Hepatocyte (in vitro differentiated cells): ENCODE results near the gene TRIM14. TPM values are rescaled to one million over a fixed set of nuclear protein-coding genes. Genes with fewer than 3 reads are reported as not detected.

ENCODE experiments used
- DNase-seq: peaks from one replicate; pipeline ENCODE4 v3.0.0-alpha.2; 2016; ENCODE audit warnings: low spot score
- H2AFZ ChIP-seq: fragments of 200-600 bp; sonication (generic); 2 replicates; pipeline ENCODE4 v1.6.0; 2016; ENCODE audit warnings: antibody characterized with exemption, mild to moderate bottlenecking
- H3K27ac ChIP-seq: fragments of 200-600 bp; sonication (generic); 2 replicates; pipeline ENCODE4 v1.5.1; 2016; ENCODE audit warnings: mild to moderate bottlenecking
- H3K27me3 ChIP-seq: fragments of 200-600 bp; sonication (generic); 2 replicates; pipeline ENCODE4 v1.6.1; 2016
- H3K36me3 ChIP-seq: fragments of 200-600 bp; sonication (generic); replicated peaks from 2 replicates; pipeline ENCODE4 v1.5.1; 2016; ENCODE audit warnings: low read depth; ENCODE audit not compliant: insufficient read depth
- H3K4me1 ChIP-seq: fragments of 200-600 bp; sonication (generic); 2 replicates; pipeline ENCODE4 v1.5.1; 2016; ENCODE audit warnings: mild to moderate bottlenecking, moderate library complexity; ENCODE audit not compliant: insufficient read depth
- H3K4me2 ChIP-seq: fragments of 200-600 bp; sonication (generic); 2 replicates; pipeline ENCODE4 v1.6.0; 2016
- H3K4me3 ChIP-seq: fragments of 200-600 bp; sonication (generic); 2 replicates; pipeline ENCODE4 v1.5.1; 2016; ENCODE audit warnings: mild to moderate bottlenecking
- H3K79me2 ChIP-seq: fragments of 200-600 bp; sonication (generic); 2 replicates; pipeline ENCODE4 v1.6.0; 2017; ENCODE audit warnings: mild to moderate bottlenecking
- H3K9me2 ChIP-seq: fragments of 200-600 bp; sonication (generic); replicated peaks from 2 replicates; pipeline ENCODE4 v1.6.0; 2017; ENCODE audit warnings: mild to moderate bottlenecking; ENCODE audit not compliant: insufficient read depth
- H3K9me3 ChIP-seq: fragments of 200-600 bp; sonication (generic); 2 replicates; pipeline ENCODE4 v1.5.1; 2016; ENCODE audit warnings: low read depth, mild to moderate bottlenecking
- H4K20me1 ChIP-seq: fragments of 200-600 bp; sonication (generic); 2 replicates; pipeline ENCODE4 v1.6.0; 2016; ENCODE audit warnings: mild to moderate bottlenecking; ENCODE audit not compliant: insufficient read depth, poor library complexity, severe bottlenecking
- EZH2 ChIP-seq: fragments of 200-600 bp; sonication (generic); IDR thresholded peaks from 2 replicates; pipeline ENCODE4 v1.6.1; 2016; ENCODE audit warnings: antibody characterized with exemption, mild to moderate bottlenecking, borderline replicate concordance
- EZH2phosphoT487 ChIP-seq: fragments of 200-600 bp; sonication (generic); IDR thresholded peaks from one replicate; pipeline ENCODE4 v1.6.1; 2018; ENCODE audit warnings: antibody characterized with exemption, mild to moderate bottlenecking, low read depth, moderate library complexity; ENCODE audit not compliant: unreplicated experiment, severe bottlenecking
- WGBS: methylation state at CpG from one replicate; pipeline ENCODE4 v1.1.6; 2016; ENCODE audit warnings: low lambda C conversion rate; ENCODE audit errors: missing lambda C conversion rate; 5-methylcytosine and 5-hydroxymethylcytosine counted together
- polyA plus RNA-seq: library from polyadenylated mRNA; unstranded; fragments of >200 nt; fragmentation: Nextera tagmentation; extraction: Ambion mirVana; gene quantifications from 2 replicates; pipeline ENCODE4 v1.2.1, GENCODE V29; 2016
- total RNA-seq: library from RNA; depleted of rRNA; stranded (reverse); fragments of >200 nt; gene quantifications from 2 replicates; pipeline ENCODE4 v1.2.3, GENCODE V29; 2014
- TF ChIP-seq, protein P1 (sequence below): fragments of 200-600 bp; sonication (generic); IDR thresholded peaks from 2 replicates; pipeline ENCODE4 v1.5.1; 2016; ENCODE audit warnings: antibody characterized with exemption, mild to moderate bottlenecking; ENCODE audit not compliant: poor library complexity

TRIM14 gene
- total and polyA plus RNA-seq, 2 experiments from 2014 or later = 8.1 to 10.0 TPM

DNA sequence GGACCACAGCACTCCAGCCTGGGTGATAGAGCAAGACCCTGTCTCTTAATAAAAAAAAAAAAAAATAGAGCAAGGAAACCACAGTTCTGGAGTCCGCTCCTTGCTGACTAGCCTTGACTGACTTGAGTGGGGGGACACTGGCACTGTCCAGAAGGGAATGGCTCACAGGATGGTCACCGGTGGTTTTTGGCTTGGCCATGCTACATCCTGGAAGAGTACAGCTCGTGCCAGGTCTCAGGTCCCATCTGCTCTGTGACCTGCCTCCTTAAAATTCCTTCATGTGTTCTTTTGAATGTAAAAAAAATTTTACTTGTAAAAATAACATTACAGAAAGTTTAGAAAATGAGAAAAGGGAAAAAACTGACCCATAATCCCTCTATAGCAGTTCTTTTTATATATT, 56.9 kb downstream of the TRIM14 start:
- no peak for DNase-seq
- TF ChIP-seq, protein P1, sequence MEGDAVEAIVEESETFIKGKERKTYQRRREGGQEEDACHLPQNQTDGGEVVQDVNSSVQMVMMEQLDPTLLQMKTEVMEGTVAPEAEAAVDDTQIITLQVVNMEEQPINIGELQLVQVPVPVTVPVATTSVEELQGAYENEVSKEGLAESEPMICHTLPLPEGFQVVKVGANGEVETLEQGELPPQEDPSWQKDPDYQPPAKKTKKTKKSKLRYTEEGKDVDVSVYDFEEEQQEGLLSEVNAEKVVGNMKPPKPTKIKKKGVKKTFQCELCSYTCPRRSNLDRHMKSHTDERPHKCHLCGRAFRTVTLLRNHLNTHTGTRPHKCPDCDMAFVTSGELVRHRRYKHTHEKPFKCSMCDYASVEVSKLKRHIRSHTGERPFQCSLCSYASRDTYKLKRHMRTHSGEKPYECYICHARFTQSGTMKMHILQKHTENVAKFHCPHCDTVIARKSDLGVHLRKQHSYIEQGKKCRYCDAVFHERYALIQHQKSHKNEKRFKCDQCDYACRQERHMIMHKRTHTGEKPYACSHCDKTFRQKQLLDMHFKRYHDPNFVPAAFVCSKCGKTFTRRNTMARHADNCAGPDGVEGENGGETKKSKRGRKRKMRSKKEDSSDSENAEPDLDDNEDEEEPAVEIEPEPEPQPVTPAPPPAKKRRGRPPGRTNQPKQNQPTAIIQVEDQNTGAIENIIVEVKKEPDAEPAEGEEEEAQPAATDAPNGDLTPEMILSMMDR = no peak
- TF ChIP-seq EZH2phosphoT487 (no peak), EZH2 (no peak)
- Histone ChIP-seq H3K9me2 (no peaks in the 10 kb centered on the region), H3K4me3 (no peak overlapping the region), H3K27me3 (no peaks in the 10 kb centered on the region), H4K20me1 (no peaks in the 10 kb centered on the region), H3K9me3 (no peaks in the 10 kb centered on the region), H3K79me2 (peaks cover 47% of the 10 kb centered on the region), H3K4me2 (no peak overlapping the region), H2AFZ (no peak overlapping the region), H3K36me3 (no peaks in the 10 kb centered on the region), H3K27ac (no peak overlapping the region), H3K4me1 (peaks cover 11% of the 10 kb centered on the region)
- WGBS = 97% methylated on average over 3 of the region's 3 CpGs

DNA sequence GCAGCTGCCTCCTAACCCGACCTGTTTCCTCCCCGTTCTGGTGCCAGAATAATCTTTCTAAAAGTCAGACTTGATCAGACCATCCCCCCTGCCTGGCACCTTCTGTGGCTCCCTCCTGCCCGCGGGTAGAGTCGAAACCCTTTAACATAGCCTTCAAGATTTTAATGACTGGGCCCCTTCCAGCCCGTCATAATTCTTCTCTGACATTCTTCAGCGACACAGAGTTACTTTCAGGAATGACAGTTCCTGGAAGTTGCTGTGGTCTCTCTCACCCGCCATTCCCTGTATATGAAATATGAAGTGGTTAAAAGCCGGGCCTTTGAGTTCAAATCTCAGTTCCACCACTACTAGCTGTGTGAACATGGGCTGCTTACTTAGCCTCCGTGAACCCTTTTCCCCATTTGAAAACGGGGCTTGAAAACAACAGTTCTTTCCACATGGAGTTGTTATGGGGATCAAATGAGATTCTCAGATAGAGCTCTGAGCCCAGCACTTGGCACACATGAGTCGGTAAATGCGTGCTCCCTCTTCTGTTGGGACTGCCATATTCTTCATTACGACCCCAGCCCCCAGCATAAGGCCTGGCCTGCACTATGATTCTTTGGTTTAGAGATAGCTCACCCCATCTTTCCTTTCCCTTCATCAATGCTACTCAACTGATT, 61.8 kb downstream of the TRIM14 start:
- peaks cover 11% of the 10 kb centered on the region for H3K4me1 ChIP-seq
- peak overlapping the region; percentile 83 for H3K4me2 ChIP-seq
- no peak for DNase-seq
- H2AFZ ChIP-seq = peak overlapping the region; percentile 62
- peaks cover 39% of the 10 kb centered on the region for H3K79me2 ChIP-seq
- 10% methylated on average over 14 of the region's 14 CpGs for WGBS
- no peaks in the 10 kb centered on the region for H3K27me3 ChIP-seq
- H3K36me3 ChIP-seq = no peaks in the 10 kb centered on the region
- H3K4me3 ChIP-seq = peak overlapping the region; percentile 58
- H3K9me3 ChIP-seq = no peaks in the 10 kb centered on the region
- TF ChIP-seq EZH2 (no peak), EZH2phosphoT487 (no peak)
- TF ChIP-seq, protein P1 = no peak
- no peaks in the 10 kb centered on the region for H4K20me1 ChIP-seq
- peak overlapping the region; percentile 95 for H3K27ac ChIP-seq
- no peaks in the 10 kb centered on the region for H3K9me2 ChIP-seq

DNA sequence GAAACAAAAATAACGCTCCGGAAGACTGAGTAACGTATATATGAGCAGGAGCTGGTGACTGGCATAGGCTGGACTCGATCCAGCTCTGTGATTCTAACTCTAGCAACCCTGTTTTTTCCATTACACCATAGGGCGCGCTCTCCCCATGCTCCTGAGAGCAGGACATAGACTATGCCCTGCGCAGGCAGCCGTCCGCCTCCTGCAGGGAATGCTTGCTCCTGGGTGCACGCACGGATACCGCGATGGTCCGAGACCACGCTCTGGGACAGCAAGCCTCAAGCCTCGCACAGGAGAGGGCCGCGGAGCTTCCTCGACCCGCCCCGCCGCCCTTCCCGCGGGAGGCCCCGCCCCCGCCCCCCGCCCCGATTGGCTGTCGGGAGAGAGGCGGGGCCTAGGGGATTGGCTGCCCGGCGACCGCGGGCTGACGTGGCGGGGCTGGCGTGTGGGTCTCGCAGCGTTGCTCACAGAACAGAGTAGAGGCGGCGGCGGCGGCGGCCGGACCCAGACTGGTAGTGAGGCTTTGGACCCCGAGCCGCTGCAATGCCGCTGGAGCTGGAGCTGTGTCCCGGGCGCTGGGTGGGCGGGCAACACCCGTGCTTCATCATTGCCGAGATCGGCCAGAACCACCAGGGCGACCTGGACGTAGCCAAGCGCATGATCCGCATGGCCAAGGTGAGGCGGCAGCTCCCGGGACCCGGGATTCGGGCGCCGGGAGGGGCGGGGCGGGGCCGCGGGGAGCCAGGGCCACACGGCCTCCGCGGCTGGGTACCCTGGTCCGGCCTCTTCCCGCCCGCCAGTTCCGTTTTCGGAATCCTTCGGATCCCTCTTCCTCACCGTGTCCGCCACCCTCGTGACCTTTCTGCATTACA, 62.5 kb downstream of the TRIM14 start, which contains the start of gene NANS:
NANS (plus strand) TSS at position 464 of the 869 bp plus-strand sequence; CDS start at position 541, 77 bp downstream.
- 1% methylated on average over 56 of the region's 80 CpGs for WGBS
- TF ChIP-seq, protein P1 = peak; percentile 11
- TF ChIP-seq EZH2 = no peak
- TF ChIP-seq EZH2phosphoT487 = no peak
- no peaks in the 10 kb centered on the region for H3K9me2 ChIP-seq

More for the DNA sequence above, 62.5 kb downstream of the TRIM14 start, which contains the start of gene NANS:
- H3K4me3 ChIP-seq = peak within 1 kb of the TSS; percentile 58
- no peaks in the 10 kb centered on the region for H4K20me1 ChIP-seq
- no peaks in the 10 kb centered on the region for H3K9me3 ChIP-seq
- H3K4me2 ChIP-seq = peak within 1 kb of the TSS; percentile 83
- no peaks in the 10 kb centered on the region for H3K27me3 ChIP-seq
- H3K4me1 ChIP-seq = peaks cover 11% of the 10 kb centered on the region
- H2AFZ ChIP-seq = peak within 1 kb of the TSS; percentile 86
- DNase-seq = peak; percentile 97
- H3K27ac ChIP-seq = peak within 1 kb of the TSS; percentile 95
- H3K36me3 ChIP-seq = no peaks in the 10 kb centered on the region
- peaks cover 38% of the 10 kb centered on the region for H3K79me2 ChIP-seq
